GM23338 (cell line): ENCODE measurements around the gene PAM16. TPM values are rescaled to one million over a fixed set of nuclear protein-coding genes. Genes with fewer than 3 reads are reported as not detected.

Source experiments
- ATAC-seq: fragments of 200-7000 bp; cut with Tn5 transposase; 3 replicates; pipeline ENCODE4 v1.9.1; 2020
- DNase-seq: peaks from one replicate; pipeline ENCODE4 v3.0.0-alpha.2; 2015; ENCODE audit warnings: low spot score
- H2AFZ ChIP-seq: fragments of 200-600 bp; sonication (generic); 2 replicates; pipeline ENCODE4 v1.8.0; 2016; ENCODE audit warnings: antibody characterized with exemption, mild to moderate bottlenecking, moderate library complexity
- H3F3A ChIP-seq: fragments of 200-600 bp; sonication (generic); replicated peaks from 2 replicates; pipeline ENCODE4 v1.8.0; 2017; ENCODE audit warnings: antibody characterized with exemption, mixed run types, low read depth
- H3K27ac ChIP-seq: fragments of 200-600 bp; sonication (generic); 2 replicates; pipeline ENCODE4 v1.6.1; 2016; ENCODE audit warnings: low read depth
- H3K27me3 ChIP-seq: fragments of 200-600 bp; sonication (generic); 2 replicates; pipeline ENCODE4 v1.8.0; 2016; ENCODE audit warnings: mild to moderate bottlenecking, mixed run types, moderate library complexity; ENCODE audit not compliant: insufficient read depth
- H3K36me3 ChIP-seq: fragments of 200-600 bp; sonication (generic); 2 replicates; pipeline ENCODE4 v1.8.0; 2016; ENCODE audit warnings: mild to moderate bottlenecking; ENCODE audit not compliant: insufficient read depth
- H3K4me1 ChIP-seq: fragments of 200-600 bp; sonication (generic); 2 replicates; pipeline ENCODE4 v1.8.0; 2016; ENCODE audit warnings: mild to moderate bottlenecking, moderate library complexity; ENCODE audit not compliant: insufficient read depth
- H3K4me2 ChIP-seq: fragments of 200-600 bp; sonication (generic); 2 replicates; pipeline ENCODE4 v1.7.1; 2017; ENCODE audit warnings: mixed run types
- H3K4me3 ChIP-seq: fragments of 200-600 bp; sonication (generic); 2 replicates; pipeline ENCODE4 v1.6.1; 2016; ENCODE audit warnings: mixed run types
- H3K79me2 ChIP-seq: fragments of 200-600 bp; sonication (generic); replicated peaks from 2 replicates; pipeline ENCODE4 v1.8.0; 2017; ENCODE audit warnings: mild to moderate bottlenecking; ENCODE audit not compliant: insufficient read depth
- H3K9me2 ChIP-seq: fragments of 200-600 bp; sonication (generic); 2 replicates; pipeline ENCODE4 v1.8.0; 2017; ENCODE audit not compliant: insufficient read depth
- H4K20me1 ChIP-seq: fragments of 200-600 bp; sonication (generic); replicated peaks from 2 replicates; pipeline ENCODE4 v1.8.0; 2017; ENCODE audit warnings: mild to moderate bottlenecking; ENCODE audit not compliant: insufficient read depth
- H3K27ac Mint-ChIP-seq: 2 replicates; pipeline ENCODE4 v1.8.0; 2020; ENCODE audit warnings: inconsistent platforms, mild to moderate bottlenecking, moderate library complexity, mixed read lengths
- H3K27me3 Mint-ChIP-seq: 3 replicates; pipeline ENCODE4 v1.8.0; 2022; ENCODE audit warnings: low read depth, mild to moderate bottlenecking, moderate library complexity, mixed read lengths, inconsistent platforms; ENCODE audit not compliant: insufficient read depth, poor library complexity
- H3K36me3 Mint-ChIP-seq: 3 replicates; pipeline ENCODE4 v1.8.0; 2021; ENCODE audit warnings: low read depth, mild to moderate bottlenecking, inconsistent platforms, moderate library complexity, mixed read lengths
- H3K4me1 Mint-ChIP-seq: 3 replicates; pipeline ENCODE4 v1.8.0; 2020; ENCODE audit warnings: mild to moderate bottlenecking, inconsistent platforms, mixed read lengths
- H3K4me3 Mint-ChIP-seq: 3 replicates; pipeline ENCODE4 v1.8.0; 2021; ENCODE audit warnings: moderate library complexity, mild to moderate bottlenecking, inconsistent platforms, mixed read lengths
- H3K9me3 Mint-ChIP-seq: 3 replicates; pipeline ENCODE4 v1.8.0; 2020; ENCODE audit warnings: moderate library complexity, mild to moderate bottlenecking, inconsistent platforms, mixed read lengths
- CREB1 ChIP-seq: fragments of 250-450 bp; sonication (Bioruptor Pico); IDR thresholded peaks from 2 replicates; pipeline ENCODE4 v1.5.0; 2020; ENCODE audit warnings: low read depth, mild to moderate bottlenecking, moderate library complexity
- CTCF ChIP-seq, 2 experiments: fragments of 200-600 bp in 1 of 2; sonication (generic) in 1 of 2; conservative IDR thresholded peaks; 2 replicates each; pipeline versions ENCODE4 v1.5.1 to v1.6.1; 2016 to 2017; ENCODE audit warnings: antibody characterized with exemption in 2 of 2, low read depth in 2 of 2, mild to moderate bottlenecking in 2 of 2, moderate library complexity in 1 of 2
- ETS1 ChIP-seq: IDR thresholded peaks from 2 replicates; pipeline ENCODE4 v1.6.1; 2016; ENCODE audit warnings: antibody characterized with exemption
- EZH2 ChIP-seq: fragments of 200-600 bp; sonication (generic); IDR thresholded peaks from one replicate; pipeline ENCODE4 v1.8.0; 2017; ENCODE audit warnings: antibody characterized with exemption, mild to moderate bottlenecking, low read depth; ENCODE audit not compliant: unreplicated experiment
- EZH2phosphoT487 ChIP-seq: fragments of 200-600 bp; sonication (generic); IDR thresholded peaks from one replicate; pipeline ENCODE4 v1.8.1; 2018; ENCODE audit warnings: antibody characterized with exemption; ENCODE audit not compliant: unreplicated experiment
- JUNB ChIP-seq: IDR thresholded peaks from one replicate; pipeline ENCODE4 v1.6.1; 2016; ENCODE audit warnings: antibody characterized with exemption; ENCODE audit not compliant: unreplicated experiment
- NANOG ChIP-seq: IDR thresholded peaks from 2 replicates; pipeline ENCODE4 v1.6.1; 2016; ENCODE audit warnings: antibody characterized with exemption, borderline replicate concordance
- POLR2AphosphoS5 ChIP-seq: IDR thresholded peaks from 2 replicates; pipeline ENCODE4 v1.6.1; 2016; ENCODE audit warnings: antibody characterized with exemption, low read depth
- REST ChIP-seq: IDR thresholded peaks from one replicate; pipeline ENCODE4 v1.6.1; 2018; ENCODE audit warnings: antibody characterized with exemption; ENCODE audit not compliant: unreplicated experiment
- STAT1 ChIP-seq: IDR thresholded peaks from one replicate; pipeline ENCODE4 v1.6.1; 2016; ENCODE audit warnings: antibody characterized with exemption; ENCODE audit not compliant: unreplicated experiment
- ZNF114 ChIP-seq: fragments of 250-450 bp; sonication (Bioruptor Pico); IDR thresholded peaks from 2 replicates; pipeline ENCODE4 v1.5.0; 2020; ENCODE audit warnings: mild to moderate bottlenecking, moderate library complexity
- ZNF331 ChIP-seq: fragments of 250-450 bp; sonication (Bioruptor Pico); IDR thresholded peaks from 2 replicates; pipeline ENCODE4 v1.5.0; 2020; ENCODE audit warnings: low read depth, mild to moderate bottlenecking, moderate library complexity
- ZNF462 ChIP-seq: fragments of 250-450 bp; sonication (Bioruptor Pico); IDR thresholded peaks from 2 replicates; pipeline ENCODE4 v1.5.0; 2020; ENCODE audit warnings: mild to moderate bottlenecking, moderate library complexity
- polyA plus RNA-seq: library from polyadenylated mRNA; unstranded; fragments of >200 nt; fragmentation: Nextera tagmentation; extraction: Ambion mirVana; gene quantifications from 2 replicates; pipeline ENCODE4 v1.2.1, GENCODE V29; 2016
- total RNA-seq: library from RNA; depleted of rRNA; stranded (reverse); fragments of >200 nt; shearing (Covaris generic); gene quantifications from 2 replicates; pipeline ENCODE4 v1.2.3, GENCODE V29; 2014

PAM16 gene
- total and polyA plus RNA-seq, 2 experiments from 2014 or later = 84.1 to 283 TPM

GRCh38 chr16:4307215-4308037, 43.7 kb downstream of the PAM16 start:
- Histone ChIP-seq H3K79me2 (peaks cover 23% of the 10 kb centered on the region), H3F3A (peaks cover 37% of the 10 kb centered on the region), H3K36me3 (0 out of 2 replicates have a peak, but pooled peaks cover 8% of the 10 kb centered on the region), H3K4me2 (peak overlapping the region; percentile 100), H3K27ac (peak overlapping the region; percentile 90), H4K20me1 (no peaks in the 10 kb centered on the region; the same call in 1 of the 2 replicates), H3K27me3 (no peaks in the 10 kb centered on the region), H3K4me3 (peak overlapping the region; percentile 97), H3K4me1 (peaks cover 23% of the 10 kb centered on the region; the same call in 1 of the 2 replicates), H2AFZ (peak overlapping the region; percentile 34; the same call in 1 of the 2 replicates), H3K9me2 (no peaks in the 10 kb centered on the region)
- H3K4me3 Mint-ChIP-seq = peak overlapping the region; percentile 93
- ATAC-seq (peak; percentile 74), DNase-seq (peak; percentile 98)
- H3K27ac Mint-ChIP-seq = peak overlapping the region; percentile 97
- TF ChIP-seq ZNF331 (CRISPR knock-in tag) (no peak), CREB1 (0 out of 2 replicates have a peak, but pooled peaks have one; percentile 32), CTCF (conservative IDR thresholded peaks at IDR 0.05; ENCODE audit: low read depth in 2 of 2) (no peak), ETS1 (0 out of 2 replicates have a peak, but pooled peaks have one; percentile 6), NANOG (no peak), JUNB (no peak), ZNF114 (CRISPR knock-in tag) (no peak), ZNF462 (no peak), POLR2AphosphoS5 (peak; percentile 45), STAT1 (no peak), EZH2 (no peak), REST (no peak), EZH2phosphoT487 (no peak)
- peaks cover 42% of the 10 kb centered on the region for H3K4me1 Mint-ChIP-seq
- no peaks in the 10 kb centered on the region; the same call in 2 of the 3 replicates for H3K9me3 Mint-ChIP-seq
- H3K36me3 Mint-ChIP-seq = peaks cover 7% of the 10 kb centered on the region; the same call in 1 of the 3 replicates
- peaks cover 35% of the 10 kb centered on the region for H3K27me3 Mint-ChIP-seq
